Nephron (organoid): Measurements from ENCODE around the gene MAGI3.
"Not testable (repeated sequence)": the region's sequence is repeated elsewhere in the genome, so short reads cannot be mapped to it uniquely, and the experiment has no call there.

Experiments
- H3K27ac Mint-ChIP-seq, 3 experiments: 2 replicates each; pipeline ENCODE4 v1.8.0; 2020; ENCODE audit warnings: mixed read lengths in 3 of 3, mild to moderate bottlenecking in 2 of 3, moderate library complexity in 1 of 3
- H3K27me3 Mint-ChIP-seq: 2 replicates; pipeline ENCODE4 v1.8.0; 2021; ENCODE audit warnings: low read depth, mild to moderate bottlenecking, moderate library complexity, mixed read lengths
- H3K36me3 Mint-ChIP-seq: 2 replicates; pipeline ENCODE4 v1.8.0; 2020; ENCODE audit warnings: low read depth, mixed read lengths
- H3K4me1 Mint-ChIP-seq: 2 replicates; pipeline ENCODE4 v1.8.0; 2020; ENCODE audit warnings: mixed read lengths
- H3K4me3 Mint-ChIP-seq, 3 experiments: 2 replicates each; pipeline ENCODE4 v1.8.0; 2020; ENCODE audit warnings: mild to moderate bottlenecking in 3 of 3, mixed read lengths in 3 of 3, moderate library complexity in 2 of 3
- H3K9me3 Mint-ChIP-seq: 2 replicates; pipeline ENCODE4 v1.8.0; 2020; ENCODE audit warnings: mixed read lengths
- CTCF ChIP-seq, 3 experiments: fragments of 200-600 bp; sonication (generic); IDR thresholded peaks; one replicate each; pipeline ENCODE4 v1.5.0; 2021; ENCODE audit warnings: antibody characterized with exemption in 3 of 3; ENCODE audit not compliant: unreplicated experiment in 3 of 3

The MAGI3 gene

GRCh38 chr1:113415310-113416070 is 25.2 kb downstream of the MAGI3 start:
- Mint-ChIP-seq H3K36me3 (peaks cover 16% of the 10 kb centered on the region), H3K27me3 (no peaks in the 10 kb centered on the region), H3K4me1 (no peaks in the 10 kb centered on the region), H3K27ac (peak overlapping the region in 1 of 3 experiments; percentile 13), H3K4me3 (no peak overlapping the region), H3K9me3 (peaks cover 13% of the 10 kb centered on the region)
- no peak for TF ChIP-seq CTCF (IDR thresholded peaks at IDR 0.05; ENCODE audit: unreplicated experiment in 3 of 3)

- H3K4me1 Mint-ChIP-seq, H3K27ac Mint-ChIP-seq, H3K4me3 Mint-ChIP-seq, H3K27me3 Mint-ChIP-seq: not testable (repeated sequence)
- peaks cover 16% of the 10 kb centered on the region for H3K36me3 Mint-ChIP-seq
- peaks cover 13% of the 10 kb centered on the region for H3K9me3 Mint-ChIP-seq
Measured at GRCh38 chr1:113416071-113416470, 25.8 kb downstream of the MAGI3 start.

- H3K27me3 Mint-ChIP-seq: no peaks in the 10 kb centered on the region
Measured at GRCh38 chr1:113416496-113416895, 26.2 kb downstream of the MAGI3 start.

GRCh38 chr1:113422315-113423068 is 32.2 kb downstream of the MAGI3 start:
- Mint-ChIP-seq H3K4me1 (no peaks in the 10 kb centered on the region), H3K36me3 (peaks cover 28% of the 10 kb centered on the region), H3K27me3 (no peaks in the 10 kb centered on the region), H3K27ac (no peak overlapping the region), H3K4me3 (no peak overlapping the region), H3K9me3 (peaks cover 9% of the 10 kb centered on the region)
- no peak for TF ChIP-seq CTCF (IDR thresholded peaks at IDR 0.05; ENCODE audit: unreplicated experiment in 3 of 3)

More at GRCh38 chr1:113416496-113416895, 26.2 kb downstream of the MAGI3 start:
- H3K9me3 Mint-ChIP-seq: peaks cover 13% of the 10 kb centered on the region
- H3K36me3 Mint-ChIP-seq: peaks cover 16% of the 10 kb centered on the region
- no peak overlapping the region for H3K27ac Mint-ChIP-seq
- H3K4me3 Mint-ChIP-seq: no peak overlapping the region
- H3K4me1 Mint-ChIP-seq: no peaks in the 10 kb centered on the region
- TF ChIP-seq CTCF (IDR thresholded peaks at IDR 0.05; ENCODE audit: unreplicated experiment in 3 of 3): no peak

- Mint-ChIP-seq H3K27ac (no peak overlapping the region), H3K4me1 (no peaks in the 10 kb centered on the region), H3K36me3 (peaks cover 28% of the 10 kb centered on the region), H3K9me3 (peaks cover 9% of the 10 kb centered on the region), H3K27me3 (no peaks in the 10 kb centered on the region), H3K4me3 (no peak overlapping the region)
- no peak for TF ChIP-seq CTCF (IDR thresholded peaks at IDR 0.05; ENCODE audit: unreplicated experiment in 3 of 3)
Measured at GRCh38 chr1:113423826-113424225, 33.5 kb downstream of the MAGI3 start.

GRCh38 chr1:113429461-113430153 is 39.3 kb downstream of the MAGI3 start:
- Mint-ChIP-seq H3K36me3 (peaks cover 8% of the 10 kb centered on the region), H3K27ac (no peak overlapping the region), H3K9me3 (no peaks in the 10 kb centered on the region), H3K4me1 (no peaks in the 10 kb centered on the region), H3K4me3 (no peak overlapping the region), H3K27me3 (no peaks in the 10 kb centered on the region)
- TF ChIP-seq CTCF (IDR thresholded peaks at IDR 0.05; ENCODE audit: unreplicated experiment in 3 of 3): no peak
